Endothelial cell of umbilical vein (primary cell): Measurements from ENCODE around the gene GRIFIN. TPM values are rescaled to one million over a fixed set of nuclear protein-coding genes. Genes with fewer than 3 reads are reported as not detected.

Source experiments
- BruUV-seq: library from RNA; stranded (reverse); fragments of 400-500 nt; replicated peaks from 2 replicates; lab custom pipeline; 2021; lab: Mats Ljungman, UMichigan
- CTCF ChIA-PET: fragments of 300-600, 350-600 bp; sonication (Branson Sonifier 250); formaldehyde crosslinking; loops from one replicate; lab custom pipeline; 2021; ENCODE audit warnings: antibody characterized with exemption, inconsistent platforms; lab: Charles Lee
- POLR2A ChIA-PET: fragments of 300-600, 350-600 bp; sonication (Branson Sonifier 250); formaldehyde crosslinking; loops from one replicate; lab custom pipeline; 2021; ENCODE audit warnings: antibody characterized with exemption, inconsistent platforms; lab: Charles Lee
- DNase-seq: peaks from one replicate; pipeline ENCODE4 v3.0.0-alpha.2; 2011; ENCODE audit warnings: low read depth, low spot score
- FAIRE-seq: peaks from 2 replicates; lab custom pipeline; 2011; peaks lifted over from hg19 to GRCh38; lab: Jason Lieb, UNC
- H2AFZ ChIP-seq: 2 replicates; pipeline ENCODE4 v1.6.0; 2012; ENCODE audit warnings: low read depth, low read length, control low read depth, inconsistent platforms
- H3K27ac ChIP-seq: 2 replicates; pipeline ENCODE4 v1.5.1; 2011; ENCODE audit warnings: low read depth, mild to moderate bottlenecking, control low read depth, low read length, moderate library complexity; ENCODE audit not compliant: insufficient read depth
- H3K27me3 ChIP-seq, 2 experiments: 2 replicates each; pipeline versions ENCODE4 v1.6.0 to v1.6.1; 2011; ENCODE audit warnings: low read length in 2 of 2, mixed read lengths in 1 of 2; ENCODE audit not compliant: control insufficient read depth in 2 of 2, insufficient read depth in 2 of 2
- H3K36me3 ChIP-seq, 2 experiments: 2 replicates in 1 of 2; 3 replicates in 1 of 2; pipeline ENCODE4 v1.5.1; 2011; ENCODE audit warnings: low read length in 2 of 2, mild to moderate bottlenecking in 1 of 2, moderate library complexity in 1 of 2; ENCODE audit not compliant: control insufficient read depth in 2 of 2, insufficient read depth in 2 of 2; ENCODE audit errors: extremely low read depth in 1 of 2
- H3K4me1 ChIP-seq: 3 replicates; pipeline ENCODE4 v1.5.1; 2011; ENCODE audit warnings: mild to moderate bottlenecking, low read length; ENCODE audit not compliant: control insufficient read depth, insufficient read depth; ENCODE audit errors: extremely low read depth
- H3K4me2 ChIP-seq: 2 replicates; pipeline ENCODE4 v1.6.1; 2011; ENCODE audit warnings: low read length, control low read depth, mixed read lengths; ENCODE audit not compliant: insufficient read depth
- H3K4me3 ChIP-seq, 3 experiments: fragments of 200-600 bp in 1 of 3; sonication (generic), shearing (Covaris generic) in 1 of 3; replicated peaks in 1 of 3; 2 replicates each; pipeline ENCODE4 v1.5.1; 2011 to 2016; ENCODE audit warnings: control low read depth in 3 of 3, low read length in 3 of 3, mild to moderate bottlenecking in 2 of 3, inconsistent platforms in 1 of 3, low read depth in 1 of 3, moderate library complexity in 1 of 3; ENCODE audit not compliant: insufficient read depth in 1 of 3
- H3K79me2 ChIP-seq: 2 replicates; pipeline ENCODE4 v1.6.0; 2012; ENCODE audit warnings: low read length, inconsistent platforms; ENCODE audit not compliant: control insufficient read depth, insufficient read depth
- H3K9ac ChIP-seq: replicated peaks from 2 replicates; pipeline ENCODE3; 2011; ENCODE audit warnings: low read length, control low read depth; ENCODE audit not compliant: insufficient read depth; ENCODE audit errors: extremely low read depth
- H3K9me1 ChIP-seq: replicated peaks from 3 replicates; pipeline ENCODE4 v1.6.0; 2011; ENCODE audit warnings: mild to moderate bottlenecking, low read length; ENCODE audit not compliant: control insufficient read depth, insufficient read depth; ENCODE audit errors: extremely low read depth
- H3K9me3 ChIP-seq: replicated peaks from 2 replicates; pipeline ENCODE4 v1.5.1; 2012; ENCODE audit warnings: low read length, inconsistent platforms; ENCODE audit not compliant: control insufficient read depth, insufficient read depth
- H4K20me1 ChIP-seq: replicated peaks from 2 replicates; pipeline ENCODE3; 2011; ENCODE audit warnings: mild to moderate bottlenecking, low read length; ENCODE audit not compliant: control insufficient read depth, insufficient read depth; ENCODE audit errors: extremely low read depth
- CTCF ChIP-seq, 2 donors: IDR thresholded peaks; 1 replicate in 1 of 2; 2 replicates in 1 of 2; pipeline ENCODE4 v1.5.1; 2011; ENCODE audit warnings: low read length in 2 of 2, mild to moderate bottlenecking in 2 of 2, moderate library complexity in 2 of 2, control low read depth in 1 of 2, inconsistent platforms in 1 of 2, low read depth in 1 of 2; ENCODE audit not compliant: insufficient read depth in 1 of 2; ENCODE audit errors: extremely low read depth in 1 of 2
- EZH2 ChIP-seq: IDR thresholded peaks from 2 replicates; pipeline ENCODE4 v1.6.1; 2012; ENCODE audit warnings: borderline replicate concordance, low read depth, mild to moderate bottlenecking, moderate library complexity, low read length, inconsistent platforms; ENCODE audit not compliant: severe bottlenecking
- FOS ChIP-seq: IDR thresholded peaks from 2 replicates; pipeline ENCODE4 v1.6.1; 2011; ENCODE audit warnings: mild to moderate bottlenecking, low read length, moderate library complexity, borderline replicate concordance; ENCODE audit not compliant: insufficient read depth
- GATA2 ChIP-seq: IDR thresholded peaks from 2 replicates; pipeline ENCODE4 v1.7.0; 2011; ENCODE audit warnings: low read depth, mild to moderate bottlenecking, moderate library complexity, mixed read lengths, low read length; ENCODE audit not compliant: insufficient read length, insufficient read depth
- JUN ChIP-seq: IDR thresholded peaks from 2 replicates; pipeline ENCODE4 v1.6.1; 2011; ENCODE audit warnings: borderline replicate concordance, low read depth; ENCODE audit not compliant: insufficient read length, insufficient read depth
- MAX ChIP-seq: IDR thresholded peaks from 2 replicates; pipeline ENCODE4 v1.6.1; 2011; ENCODE audit not compliant: insufficient read depth, insufficient read length
- POLR2A ChIP-seq: IDR thresholded peaks from 2 replicates; pipeline ENCODE4 v1.6.1; 2012; ENCODE audit warnings: low read depth, mild to moderate bottlenecking, control low read depth, low read length
- POLR2AphosphoS5 ChIP-seq: IDR thresholded peaks from 2 replicates; pipeline ENCODE4 v1.6.1; 2012; ENCODE audit warnings: low read depth, mild to moderate bottlenecking, control low read depth, low read length, moderate library complexity; ENCODE audit not compliant: insufficient read depth
- dilution Hi-C: fragments of 300-500 bp; cut with MboI; formaldehyde crosslinking; loops from one replicate; pipeline ENCODE4 v1.15.0; 2019; ENCODE audit warnings: low sequenced_read_pairs; ENCODE audit not compliant: extremely low pct_ligation_motif_present
- intact Hi-C: fragments of 100-400 bp; cut with micrococcal nuclease; formaldehyde crosslinking; loops from one replicate; pipeline ENCODE4 v1.10.0; 2022
- polyA plus RNA-seq, 4 experiments: library from polyadenylated mRNA; depleted of rRNA in 3 of 4; stranded (reverse) in 3 of 4; unstranded in 1 of 4; fragments of >200 nt; gene quantifications; 2 replicates each; pipeline versions ENCODE4 v1.2.1 to v1.2.3, GENCODE V29; 2011 to 2012; ENCODE audit warnings: missing spikeins in 1 of 4
- total RNA-seq: library from RNA; stranded (reverse); gene quantifications from 2 replicates; pipeline ENCODE4 v1.2.3, GENCODE V29; 2021

GRIFIN gene
- total and polyA plus RNA-seq, 2 donors (not counting 3 experiments of a cell fraction or from before 2014, with no cell fraction given) = not detected

GRCh38 chr7:2517026-2517425, 40.8 kb upstream of the GRIFIN start:
- ChIA-PET POLR2A (no interaction called here), CTCF (no interaction called here)
- no peak for TF ChIP-seq JUN
- TF ChIP-seq FOS = no peak
- TF ChIP-seq EZH2 = no peak
- no peak for TF ChIP-seq CTCF (IDR thresholded peaks at IDR 0.05; ENCODE audit: extremely low read depth in 1 of 2, insufficient read depth in 1 of 2, low read depth in 1 of 2, low read length in 2 of 2)
- no peak for TF ChIP-seq POLR2AphosphoS5
- TF ChIP-seq MAX = no peak
- no peak for TF ChIP-seq POLR2A
- TF ChIP-seq GATA2 = no peak
- H3K79me2 ChIP-seq = no peaks in the 10 kb centered on the region
- no peak overlapping the region for H3K4me3 ChIP-seq
- intact Hi-C loops (no loop called here), dilution Hi-C loops (no loop called here)
- no peak for DNase-seq
- no peaks in the 10 kb centered on the region for H3K9me3 ChIP-seq
- no peaks in the 10 kb centered on the region for H3K9me1 ChIP-seq
- no peaks in the 10 kb centered on the region for H4K20me1 ChIP-seq
- H3K4me2 ChIP-seq = no peak overlapping the region
- H3K36me3 ChIP-seq = no peaks in the 10 kb centered on the region
- H2AFZ ChIP-seq = no peak overlapping the region
- FAIRE-seq = no peak
- BruUV-seq = no TSS peak
- no peak overlapping the region for H3K27ac ChIP-seq
- H3K4me1 ChIP-seq = peaks cover 22% of the 10 kb centered on the region
- no peak overlapping the region for H3K9ac ChIP-seq
- H3K27me3 ChIP-seq = no peaks in the 10 kb centered on the region
